HepG2 (cell line): ENCODE results near the gene OR2A5.
"Not testable (repeated sequence)": the region's sequence is repeated elsewhere in the genome, so short reads cannot be mapped to it uniquely, and the experiment has no call there.

Experiments
- RXRA ChIP-seq: sonication (generic); formaldehyde crosslinking; IDR thresholded peaks from 2 replicates; pipeline ENCODE4 v1.5.1; 2020; ENCODE audit warnings: missing genetic modification reagents
- ZNF276 ChIP-seq: sonication (generic); formaldehyde crosslinking; IDR thresholded peaks from 2 replicates; pipeline ENCODE4 v1.4.0; 2020; ENCODE audit warnings: mild to moderate bottlenecking, low read depth, missing genetic modification reagents

GRCh38 chr7:144010821-144011220 is 37.9 kb upstream of the OR2A5 start:
- not testable (repeated sequence) for TF ChIP-seq ZNF276, RXRA (CRISPR knock-in tag)
